HG03139 (cell line): ENCODE data around the gene NMB.
"Not testable (repeated sequence)": the region's sequence is repeated elsewhere in the genome, so short reads cannot be mapped to it uniquely, and the experiment has no call there.

Source experiments
- ATAC-seq: cut with Tn5 transposase; IDR thresholded peaks from one replicate; pipeline ENCODE4 v1.9.1; 2021; ENCODE audit not compliant: unreplicated experiment

Gene NMB

GRCh38 chr15:84656972-84657371 lies 1.0 kb downstream of the NMB start:
- no peak for ATAC-seq

DNA sequence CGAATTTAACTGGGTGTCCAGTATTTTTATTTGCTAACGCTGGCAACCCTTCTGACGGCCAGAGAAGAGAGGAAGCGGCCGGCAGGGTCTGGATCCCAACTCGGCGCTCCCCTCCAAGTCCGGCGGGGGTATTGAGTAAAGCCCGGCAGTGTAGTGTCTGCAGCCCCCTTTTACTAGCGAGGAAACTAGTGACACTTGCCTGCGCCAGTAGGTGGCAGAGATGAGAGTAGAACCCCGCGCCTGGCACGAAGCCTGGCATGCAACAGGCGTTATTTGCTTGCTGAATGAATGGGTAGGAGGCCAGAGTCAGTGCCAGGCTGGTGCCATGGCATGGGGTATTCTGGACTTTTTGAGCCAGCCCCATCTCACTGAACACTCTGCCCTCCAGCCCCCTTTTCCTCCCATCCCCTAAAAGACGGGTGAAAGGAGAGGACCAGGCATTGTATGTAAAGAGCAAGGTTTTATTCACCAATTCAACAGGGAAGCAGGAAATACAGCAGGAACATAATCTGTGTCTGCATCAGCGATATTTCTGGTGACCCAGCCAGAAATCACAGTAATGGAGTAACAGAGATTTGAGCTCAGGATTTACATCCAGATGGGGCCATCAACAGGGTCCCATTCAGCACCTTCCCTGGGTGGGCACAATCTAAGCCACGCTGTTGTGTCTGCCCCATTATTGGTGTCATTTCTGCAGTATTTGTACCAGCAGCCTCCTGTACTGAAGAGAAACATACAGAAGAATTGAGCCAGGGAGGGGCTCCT lies 3.1 kb downstream of the NMB start:
- ATAC-seq, result peak; percentile 30

DNA sequence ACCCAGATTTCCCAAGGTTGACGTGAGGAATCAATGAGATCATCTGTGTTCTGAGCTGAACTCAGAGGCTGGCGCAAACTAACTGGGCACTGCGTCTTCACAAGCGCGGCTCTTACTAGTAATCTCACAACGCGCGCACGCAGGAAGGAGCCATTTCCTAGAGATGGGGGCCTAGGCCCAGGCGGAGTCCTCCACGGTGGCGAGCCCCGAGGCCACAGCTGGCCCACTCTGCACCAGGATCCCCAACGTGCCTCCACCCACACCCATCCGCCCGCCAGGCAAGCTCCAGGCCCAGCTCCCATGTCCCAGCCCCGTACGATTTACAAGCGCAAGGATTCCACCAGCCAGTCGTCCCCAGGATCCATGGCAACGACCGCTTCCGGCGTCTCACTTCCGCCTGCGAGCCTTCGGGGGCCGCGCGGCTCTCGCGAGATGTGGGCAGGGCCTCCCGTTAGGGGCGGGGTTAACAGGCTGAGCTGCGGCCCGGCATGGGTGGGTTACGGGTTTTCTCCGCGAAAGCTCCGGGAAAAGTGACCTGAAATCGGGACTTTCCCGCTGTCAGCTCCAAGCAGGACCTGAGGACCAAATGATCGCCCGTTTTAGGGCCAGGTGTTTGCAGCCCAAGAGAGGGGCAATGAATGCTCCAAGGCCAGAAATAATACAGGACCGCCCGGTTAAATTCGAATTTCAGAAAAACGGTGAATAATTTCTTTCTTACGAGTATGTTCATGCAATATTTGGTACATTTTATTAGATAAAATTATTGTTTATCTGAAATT lies 3.9 kb downstream of the NMB start, which contains the start of gene WDR73:
Gene WDR73 (minus strand): TSS at position 374 of the 779 bp plus-strand sequence. CDS start 9 bp downstream, at position 365.
- peak; percentile 78 for ATAC-seq

DNA sequence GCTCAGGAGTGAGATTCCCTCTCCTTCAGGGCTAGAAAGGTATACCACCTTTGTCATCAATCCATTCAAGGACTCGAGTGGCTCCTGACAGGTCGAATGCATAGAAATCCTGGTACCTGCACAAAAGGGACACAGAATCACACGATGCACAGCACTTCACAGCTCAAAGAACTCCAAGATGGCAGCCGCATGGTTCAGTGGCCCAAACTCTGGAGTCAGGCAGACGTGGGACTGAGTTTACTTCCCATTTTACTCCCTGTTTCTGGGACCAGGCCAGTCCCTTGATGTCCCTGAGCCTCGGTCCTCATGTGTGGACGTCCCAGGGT lies 4.5 kb downstream of the NMB start:
- ATAC-seq, result no peak

- no peak for ATAC-seq
These were observed 8.3 kb downstream of the NMB start for GRCh38 chr15:84649706-84650105.

DNA sequence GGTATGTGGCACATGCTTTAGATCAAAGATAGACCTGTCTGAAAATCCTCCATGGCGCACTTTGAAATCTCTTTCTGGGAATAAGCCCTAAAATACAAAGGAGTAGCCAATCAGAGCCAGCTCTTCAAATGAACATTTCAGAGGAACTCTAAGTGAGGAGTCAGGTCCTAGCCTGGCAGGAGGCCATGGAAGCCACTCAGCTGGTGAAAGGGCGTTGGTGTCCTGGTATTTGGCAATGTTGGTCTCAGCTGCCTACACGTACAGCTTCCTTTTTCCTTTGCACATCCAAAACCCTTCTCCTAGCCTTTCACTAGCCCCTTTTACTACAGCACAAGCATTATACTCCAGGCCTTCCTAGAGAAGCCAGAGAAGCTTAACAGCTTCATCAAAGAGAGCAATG lies 9.5 kb downstream of the NMB start:
- ATAC-seq, result no peak

- no peak for ATAC-seq
These were observed 10.3 kb downstream of the NMB start for GRCh38 chr15:84647726-84648125.

- no peak for ATAC-seq
These were observed 12.0 kb downstream of the NMB start for GRCh38 chr15:84645997-84646396.

- no peak for ATAC-seq
These were observed 12.5 kb downstream of the NMB start for GRCh38 chr15:84645496-84645895.

DNA sequence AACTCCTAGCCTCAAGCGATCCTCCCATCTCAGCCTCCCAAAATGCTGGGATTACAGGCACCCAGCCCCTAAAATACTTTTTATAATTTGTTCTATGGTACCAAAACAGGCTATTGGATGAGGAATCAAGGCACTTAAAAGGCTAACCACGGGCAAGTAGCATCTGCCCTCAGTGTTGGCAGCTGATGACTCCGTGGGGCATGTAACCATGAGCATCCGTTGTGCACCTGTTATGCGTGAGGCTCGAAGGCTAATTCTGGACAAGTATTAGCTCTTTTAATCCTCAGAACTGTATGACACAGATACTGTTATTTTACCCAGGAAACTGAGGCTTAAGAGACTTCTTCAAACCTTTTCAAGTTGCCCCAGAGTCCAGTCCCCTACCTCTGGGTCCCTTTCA lies 14.2 kb downstream of the NMB start:
- no peak for ATAC-seq

- ATAC-seq, result not testable (repeated sequence)
These were observed 15.4 kb downstream of the NMB start for GRCh38 chr15:84642640-84643039.

DNA sequence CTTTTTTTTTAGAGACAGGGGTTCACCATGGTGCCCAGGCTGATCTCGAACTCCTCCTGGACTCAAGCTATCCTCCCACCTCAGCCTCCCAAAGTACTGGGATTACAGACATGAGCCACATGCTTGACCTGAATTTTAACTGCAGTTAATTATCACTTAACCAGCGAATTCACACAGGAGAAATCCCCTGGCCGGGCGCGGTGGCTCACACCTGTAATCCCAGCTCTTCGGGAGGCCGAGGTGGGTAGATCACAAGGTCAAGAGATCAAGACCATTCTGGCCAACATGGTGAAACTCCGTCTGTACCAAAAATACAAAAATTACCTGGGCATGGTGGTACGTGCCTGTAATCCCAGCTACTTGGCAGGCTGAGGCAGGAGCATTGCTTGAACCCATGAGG lies 16.1 kb downstream of the NMB start:
- ATAC-seq, result not testable (repeated sequence)

GRCh38 chr15:84638103-84638502 lies 19.9 kb downstream of the NMB start:
- ATAC-seq, result no peak

- ATAC-seq, result no peak
These were observed 23.7 kb downstream of the NMB start for GRCh38 chr15:84634228-84634837.

GRCh38 chr15:84633311-84634227 lies 24.4 kb downstream of the NMB start:
- ATAC-seq, result peak; percentile 35

GRCh38 chr15:84631706-84632272 lies 26.2 kb downstream of the NMB start:
- no peak for ATAC-seq

GRCh38 chr15:84629033-84629432 lies 29.0 kb downstream of the NMB start:
- ATAC-seq, result no peak

- no peak for ATAC-seq
These were observed 32.9 kb downstream of the NMB start for GRCh38 chr15:84625123-84625522.

DNA sequence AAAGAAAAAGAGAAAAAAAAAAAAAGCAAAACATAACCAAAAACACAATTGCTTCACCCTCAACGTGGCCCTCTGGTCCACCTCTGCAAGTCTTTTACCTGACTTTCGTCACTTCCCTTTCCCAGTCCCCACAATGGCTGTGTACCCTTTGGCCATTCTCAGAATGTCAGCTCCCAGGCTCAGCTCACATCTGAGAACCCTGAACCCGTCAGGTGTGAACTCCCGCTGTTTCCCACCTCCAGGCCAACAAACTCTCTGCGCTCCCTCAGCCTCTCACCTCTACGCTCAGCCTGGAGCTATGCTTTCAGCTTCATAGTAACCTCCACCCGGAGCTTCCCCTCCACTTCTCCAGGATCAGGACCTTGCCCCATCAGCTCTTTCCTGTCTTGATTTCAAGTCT lies 33.6 kb downstream of the NMB start:
- ATAC-seq, result no peak

DNA sequence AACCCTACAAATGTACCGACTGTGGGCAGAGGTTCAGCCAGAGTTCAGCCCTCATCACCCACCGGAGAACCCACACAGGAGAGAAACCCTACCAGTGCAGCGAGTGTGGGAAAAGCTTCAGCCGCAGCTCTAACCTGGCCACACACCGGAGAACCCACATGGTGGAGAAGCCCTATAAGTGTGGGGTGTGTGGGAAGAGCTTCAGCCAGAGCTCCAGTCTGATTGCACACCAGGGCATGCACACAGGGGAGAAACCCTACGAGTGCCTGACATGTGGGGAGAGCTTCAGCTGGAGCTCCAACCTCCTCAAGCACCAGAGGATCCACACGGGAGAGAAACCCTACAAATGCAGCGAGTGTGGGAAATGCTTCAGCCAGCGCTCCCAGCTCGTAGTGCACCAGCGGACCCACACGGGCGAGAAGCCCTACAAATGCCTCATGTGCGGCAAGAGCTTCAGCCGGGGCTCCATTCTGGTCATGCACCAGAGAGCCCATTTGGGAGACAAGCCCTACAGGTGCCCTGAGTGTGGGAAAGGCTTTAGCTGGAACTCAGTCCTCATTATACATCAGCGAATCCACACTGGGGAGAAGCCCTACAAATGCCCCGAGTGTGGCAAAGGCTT lies 36.5 kb downstream of the NMB start:
- ATAC-seq, result no peak
